RWPE2 (cell line): ENCODE results near the gene KISS1R.

Experiments
- ATAC-seq: fragments of 200-7000 bp; cut with Tn5 transposase; 3 replicates; pipeline ENCODE4 v1.9.1; 2021; ENCODE audit warnings: low read depth
- DNase-seq: peaks from one replicate; pipeline ENCODE4 v3.0.0-alpha.2; 2020; ENCODE audit warnings: low spot score
- H3K27ac ChIP-seq: fragments of 450-650 bp; 2 replicates; pipeline ENCODE4 v1.5.1; 2017; ENCODE audit warnings: mild to moderate bottlenecking; ENCODE audit not compliant: poor library complexity, severe bottlenecking
- H3K27me3 ChIP-seq: fragments of 250-450 bp; sonication (Bioruptor Pico); 2 replicates; pipeline ENCODE4 v1.5.1; 2021; ENCODE audit warnings: mild to moderate bottlenecking, moderate library complexity; ENCODE audit not compliant: insufficient read depth, poor library complexity, severe bottlenecking
- H3K36me3 ChIP-seq: fragments of 250-450 bp; sonication (Bioruptor Pico); 2 replicates; pipeline ENCODE4 v1.5.1; 2020; ENCODE audit warnings: low read depth, mild to moderate bottlenecking, moderate library complexity
- H3K4me1 ChIP-seq: fragments of 250-450 bp; sonication (Bioruptor Pico); 2 replicates; pipeline ENCODE4 v1.5.1; 2021; ENCODE audit warnings: mild to moderate bottlenecking, moderate library complexity; ENCODE audit not compliant: insufficient read depth, poor library complexity, severe bottlenecking
- H3K4me3 ChIP-seq: fragments of 250-450 bp; sonication (Bioruptor Pico); 2 replicates; pipeline ENCODE4 v1.5.1; 2021; ENCODE audit warnings: mild to moderate bottlenecking, moderate library complexity; ENCODE audit not compliant: severe bottlenecking
- H3K9me3 ChIP-seq: fragments of 250-450 bp; sonication (Bioruptor Pico); 2 replicates; pipeline ENCODE4 v1.5.1; 2021; ENCODE audit warnings: mild to moderate bottlenecking, moderate library complexity; ENCODE audit not compliant: severe bottlenecking
- TF ChIP-seq, protein P1 (sequence below): fragments of 450-650 bp; IDR thresholded peaks from one replicate; pipeline ENCODE4 v1.5.1; 2017; ENCODE audit warnings: mild to moderate bottlenecking, moderate library complexity; ENCODE audit not compliant: poor library complexity, severe bottlenecking

Gene KISS1R

DNA sequence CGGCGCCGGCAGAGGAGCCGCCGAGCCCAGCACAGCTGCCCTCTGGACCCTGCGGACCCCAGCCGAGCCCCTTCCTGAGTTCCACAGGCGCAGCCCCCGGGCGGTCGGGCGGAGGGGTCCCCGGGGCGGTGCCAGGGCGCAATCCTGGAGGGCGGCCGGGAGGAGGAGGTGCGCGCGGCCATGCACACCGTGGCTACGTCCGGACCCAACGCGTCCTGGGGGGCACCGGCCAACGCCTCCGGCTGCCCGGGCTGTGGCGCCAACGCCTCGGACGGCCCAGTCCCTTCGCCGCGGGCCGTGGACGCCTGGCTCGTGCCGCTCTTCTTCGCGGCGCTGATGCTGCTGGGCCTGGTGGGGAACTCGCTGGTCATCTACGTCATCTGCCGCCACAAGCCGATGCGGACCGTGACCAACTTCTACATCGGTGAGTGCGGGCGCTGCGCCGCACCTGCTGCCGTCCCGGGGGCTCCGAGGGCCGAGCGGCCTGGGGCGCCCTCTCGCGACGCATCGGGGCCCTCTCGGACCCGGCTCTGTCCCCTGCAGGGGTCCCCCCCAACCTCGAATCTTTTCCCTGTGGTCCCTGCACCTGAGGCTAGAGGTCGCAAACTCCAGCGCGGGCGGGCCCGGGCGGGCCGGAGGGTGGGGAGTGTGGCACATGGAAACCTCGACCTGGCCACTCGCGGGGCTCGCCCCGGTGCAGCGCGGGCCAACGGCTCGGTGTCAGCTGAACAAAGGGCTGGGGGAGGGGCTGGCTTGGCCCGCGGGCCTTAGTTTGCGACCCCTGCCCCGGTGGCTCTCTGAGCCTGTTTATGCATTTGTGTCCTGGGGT is at the start of gene KISS1R:
KISS1R (plus strand) TSS at position 11 of the 829 bp plus-strand sequence; CDS start at position 181, 170 bp downstream.
- peaks cover 40% of the 10 kb centered on the region for H3K27me3 ChIP-seq
- no peak within 1 kb of the TSS for H3K4me3 ChIP-seq
- no peaks in the 10 kb centered on the region for H3K9me3 ChIP-seq
- H3K4me1 ChIP-seq: no peaks in the 10 kb centered on the region
- H3K27ac ChIP-seq: no peak within 1 kb of the TSS
- no peaks in the 10 kb centered on the region for H3K36me3 ChIP-seq
- ATAC-seq (no peak; the same call in 2 of the 3 replicates), DNase-seq (peak; percentile 58)
- TF ChIP-seq, protein P1, sequence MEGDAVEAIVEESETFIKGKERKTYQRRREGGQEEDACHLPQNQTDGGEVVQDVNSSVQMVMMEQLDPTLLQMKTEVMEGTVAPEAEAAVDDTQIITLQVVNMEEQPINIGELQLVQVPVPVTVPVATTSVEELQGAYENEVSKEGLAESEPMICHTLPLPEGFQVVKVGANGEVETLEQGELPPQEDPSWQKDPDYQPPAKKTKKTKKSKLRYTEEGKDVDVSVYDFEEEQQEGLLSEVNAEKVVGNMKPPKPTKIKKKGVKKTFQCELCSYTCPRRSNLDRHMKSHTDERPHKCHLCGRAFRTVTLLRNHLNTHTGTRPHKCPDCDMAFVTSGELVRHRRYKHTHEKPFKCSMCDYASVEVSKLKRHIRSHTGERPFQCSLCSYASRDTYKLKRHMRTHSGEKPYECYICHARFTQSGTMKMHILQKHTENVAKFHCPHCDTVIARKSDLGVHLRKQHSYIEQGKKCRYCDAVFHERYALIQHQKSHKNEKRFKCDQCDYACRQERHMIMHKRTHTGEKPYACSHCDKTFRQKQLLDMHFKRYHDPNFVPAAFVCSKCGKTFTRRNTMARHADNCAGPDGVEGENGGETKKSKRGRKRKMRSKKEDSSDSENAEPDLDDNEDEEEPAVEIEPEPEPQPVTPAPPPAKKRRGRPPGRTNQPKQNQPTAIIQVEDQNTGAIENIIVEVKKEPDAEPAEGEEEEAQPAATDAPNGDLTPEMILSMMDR: peak; percentile 66

DNA sequence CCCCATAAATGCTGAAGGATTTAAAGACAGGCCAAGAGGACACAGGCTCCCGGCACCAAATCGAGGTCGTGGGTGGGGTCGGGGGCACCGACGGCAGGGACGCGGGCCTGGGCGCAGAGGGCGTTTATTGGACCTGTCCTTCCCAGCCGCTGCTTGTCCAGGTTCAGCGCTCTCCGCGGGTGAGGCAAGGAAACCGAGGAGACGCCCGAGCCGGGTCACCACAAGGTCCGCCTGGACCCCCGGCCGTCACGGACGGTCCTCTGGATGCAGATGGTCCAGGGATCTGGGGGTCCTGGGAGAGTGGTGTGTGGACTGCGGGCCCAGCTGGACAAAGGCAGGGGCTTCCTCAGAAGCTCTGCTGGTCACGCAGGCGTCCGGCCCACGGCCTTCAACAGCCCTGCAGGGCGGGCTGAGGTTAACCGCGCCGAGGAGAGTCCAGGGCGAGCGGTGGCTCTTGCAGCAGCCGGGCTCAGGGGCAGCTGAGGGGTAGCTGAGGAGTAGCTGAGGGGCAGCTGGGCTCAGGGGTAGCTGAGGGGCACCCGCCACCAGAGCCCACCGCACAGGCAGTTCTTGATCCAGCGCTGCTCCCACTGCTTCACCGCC is 49.2 kb upstream of the KISS1R start:
- TF ChIP-seq, protein P1: no peak
- H3K36me3 ChIP-seq: peaks cover 16% of the 10 kb centered on the region
- DNase-seq: no peak
- no peaks in the 10 kb centered on the region for H3K27me3 ChIP-seq
- no peaks in the 10 kb centered on the region for H3K9me3 ChIP-seq
- H3K27ac ChIP-seq: no peak overlapping the region
- H3K4me1 ChIP-seq: peaks cover 17% of the 10 kb centered on the region
- H3K4me3 ChIP-seq: no peak overlapping the region
- no peak for ATAC-seq

DNA sequence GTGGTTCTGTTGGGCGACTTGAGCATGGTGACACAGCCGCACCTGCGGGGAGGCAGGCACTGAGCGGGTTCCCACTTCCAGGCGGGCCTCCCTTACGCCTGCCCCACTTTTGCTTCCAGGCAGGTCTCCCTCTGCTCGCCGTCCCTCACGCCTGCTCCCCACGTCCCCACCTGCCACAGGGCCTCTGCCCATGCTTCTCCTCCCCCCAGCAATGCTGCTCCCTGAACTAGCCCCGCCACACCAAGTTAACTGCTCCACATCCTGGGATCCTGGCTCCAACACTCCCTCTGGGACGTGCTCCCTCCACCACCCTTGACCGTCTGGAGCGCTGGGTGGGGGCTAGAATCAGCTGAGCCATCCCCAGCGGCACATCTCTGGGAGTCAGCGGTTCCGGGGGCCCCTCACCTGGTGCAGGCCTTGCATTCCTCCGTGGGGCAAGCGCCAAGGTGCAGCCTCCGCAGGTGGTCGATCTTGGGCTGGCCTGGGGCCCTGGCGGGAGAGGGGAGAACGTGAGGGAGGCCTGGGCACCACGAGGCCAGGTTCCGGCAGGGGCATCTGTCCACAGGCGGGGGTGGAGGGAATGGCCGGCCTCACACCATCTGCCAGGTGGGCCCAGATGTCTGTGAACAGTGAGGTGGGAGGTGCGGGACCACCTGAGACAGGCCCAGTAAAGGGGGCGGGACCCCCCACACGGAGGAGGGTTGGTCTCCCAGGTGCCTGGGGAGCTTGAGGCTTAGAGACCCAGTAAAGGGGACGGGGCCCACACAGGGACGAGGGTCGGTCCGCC is 48.5 kb upstream of the KISS1R start:
- H3K4me1 ChIP-seq: peaks cover 17% of the 10 kb centered on the region
- H3K9me3 ChIP-seq: no peaks in the 10 kb centered on the region
- no peak overlapping the region for H3K4me3 ChIP-seq
- no peaks in the 10 kb centered on the region for H3K27me3 ChIP-seq
- ATAC-seq: no peak
- no peak for DNase-seq
- peak overlapping the region; percentile 48 for H3K27ac ChIP-seq
- TF ChIP-seq, protein P1: no peak
- peaks cover 19% of the 10 kb centered on the region for H3K36me3 ChIP-seq

DNA sequence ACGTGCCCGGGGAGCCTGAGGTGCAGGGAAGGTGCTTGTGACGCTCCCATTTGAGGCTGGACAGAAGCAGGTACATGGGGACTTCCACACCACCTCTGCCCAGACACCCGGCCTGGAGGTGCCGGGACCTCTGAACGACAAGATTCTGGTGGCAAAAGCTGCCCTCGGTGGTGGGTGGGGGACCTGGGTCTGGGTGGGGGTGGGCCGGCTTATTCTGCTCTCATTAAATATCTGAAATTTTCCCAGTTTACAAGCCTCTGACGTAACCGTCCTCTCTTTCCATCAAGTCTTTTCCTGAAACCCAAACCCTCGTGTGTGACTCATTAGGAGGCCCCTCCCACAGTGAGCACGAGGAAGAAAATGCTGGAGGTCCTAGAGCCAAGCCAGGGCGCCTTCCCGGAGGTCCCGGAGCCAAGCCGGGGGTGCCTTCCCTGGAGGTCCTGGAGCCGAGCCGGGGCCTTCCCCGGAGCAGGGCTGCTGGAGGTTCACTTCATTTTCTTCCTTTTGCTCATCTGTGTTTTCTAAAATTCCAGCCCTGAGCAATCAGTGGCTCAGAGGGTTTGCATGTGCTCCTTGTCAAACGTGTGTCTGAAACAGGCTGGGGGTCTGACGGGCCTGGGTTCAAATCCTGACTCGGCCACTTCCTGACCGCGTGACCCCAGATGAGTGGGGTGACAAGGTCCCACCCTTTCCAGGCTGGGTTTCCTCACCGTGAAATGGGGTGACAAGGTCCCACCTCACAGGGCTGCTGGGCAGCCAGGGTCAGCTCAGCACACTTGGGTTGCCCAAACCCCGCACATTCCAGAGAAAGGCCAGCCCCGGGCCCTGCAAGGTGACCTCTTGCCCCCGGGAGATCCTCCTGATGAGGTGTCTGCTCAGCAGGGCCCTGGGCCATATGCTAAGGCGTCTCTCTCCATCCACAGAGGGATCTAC is 47.6 kb upstream of the KISS1R start:
- peak; percentile 73 for DNase-seq
- Histone ChIP-seq H3K36me3 (peaks cover 19% of the 10 kb centered on the region), H3K27ac (peak overlapping the region; percentile 48)

More for the DNA sequence above, 47.6 kb upstream of the KISS1R start:
- TF ChIP-seq, protein P1: no peak
- H3K27me3 ChIP-seq: no peaks in the 10 kb centered on the region
- H3K4me1 ChIP-seq: peaks cover 17% of the 10 kb centered on the region
- H3K9me3 ChIP-seq: no peaks in the 10 kb centered on the region
- peak; percentile 44 for ATAC-seq
- no peak overlapping the region for H3K4me3 ChIP-seq
